HG03159 (cell line): ENCODE data around the gene MUC2.

ENCODE experiments used
- ATAC-seq: cut with Tn5 transposase; IDR thresholded peaks from one replicate; pipeline ENCODE4 v1.9.1; 2021; ENCODE audit warnings: mild to moderate bottlenecking, moderate library complexity; ENCODE audit not compliant: unreplicated experiment

Gene MUC2

GRCh38 chr11:1085440-1086170 is 10.9 kb downstream of the MUC2 start:
- ATAC-seq = no peak

GRCh38 chr11:1086171-1087102 is 11.8 kb downstream of the MUC2 start:
- ATAC-seq = no peak

- ATAC-seq = no peak
These were observed 12.7 kb downstream of the MUC2 start for GRCh38 chr11:1087279-1087960.

GRCh38 chr11:1087961-1088926 is 13.6 kb downstream of the MUC2 start:
- no peak for ATAC-seq

GRCh38 chr11:1088927-1089737 is 14.5 kb downstream of the MUC2 start:
- no peak for ATAC-seq

- no peak for ATAC-seq
These were observed 15.3 kb downstream of the MUC2 start for GRCh38 chr11:1089738-1090599.

- no peak for ATAC-seq
These were observed 16.1 kb downstream of the MUC2 start for GRCh38 chr11:1090600-1091331.

- no peak for ATAC-seq
These were observed 16.8 kb downstream of the MUC2 start for GRCh38 chr11:1091332-1092083.

GRCh38 chr11:1092145-1092670 is 17.5 kb downstream of the MUC2 start:
- no peak for ATAC-seq

- no peak for ATAC-seq
These were observed 18.2 kb downstream of the MUC2 start for GRCh38 chr11:1092919-1093318.

- ATAC-seq = no peak
These were observed 25.1 kb downstream of the MUC2 start for GRCh38 chr11:1099519-1100355.

- no peak for ATAC-seq
These were observed 26.0 kb downstream of the MUC2 start for GRCh38 chr11:1100417-1101245.

GRCh38 chr11:1101318-1102089 is 26.8 kb downstream of the MUC2 start:
- no peak for ATAC-seq

GRCh38 chr11:1102221-1102971 is 27.7 kb downstream of the MUC2 start:
- ATAC-seq = no peak
